ENCODE measurements around the gene CPS1.

DNA sequence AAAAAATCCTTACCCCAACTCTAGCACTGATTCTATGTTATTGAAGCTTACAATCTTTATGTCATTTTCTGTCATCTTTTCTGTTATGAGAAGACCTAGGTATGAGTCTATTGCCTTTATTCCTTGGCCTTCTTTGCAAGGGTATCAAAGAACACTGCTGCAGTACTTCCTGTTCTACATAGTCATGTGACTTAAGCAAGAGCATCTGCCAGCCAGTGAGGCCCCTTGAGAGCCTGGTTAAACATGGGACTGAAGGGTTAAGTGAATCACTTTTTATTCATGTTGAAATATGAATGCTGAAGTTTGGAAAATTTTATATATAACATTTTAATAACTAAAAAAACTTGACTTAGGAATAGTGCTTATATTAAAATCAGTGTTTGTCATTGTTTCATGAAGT lies 844 bp upstream of the CPS1 start:
- TF ChIP-seq, protein P1, sequence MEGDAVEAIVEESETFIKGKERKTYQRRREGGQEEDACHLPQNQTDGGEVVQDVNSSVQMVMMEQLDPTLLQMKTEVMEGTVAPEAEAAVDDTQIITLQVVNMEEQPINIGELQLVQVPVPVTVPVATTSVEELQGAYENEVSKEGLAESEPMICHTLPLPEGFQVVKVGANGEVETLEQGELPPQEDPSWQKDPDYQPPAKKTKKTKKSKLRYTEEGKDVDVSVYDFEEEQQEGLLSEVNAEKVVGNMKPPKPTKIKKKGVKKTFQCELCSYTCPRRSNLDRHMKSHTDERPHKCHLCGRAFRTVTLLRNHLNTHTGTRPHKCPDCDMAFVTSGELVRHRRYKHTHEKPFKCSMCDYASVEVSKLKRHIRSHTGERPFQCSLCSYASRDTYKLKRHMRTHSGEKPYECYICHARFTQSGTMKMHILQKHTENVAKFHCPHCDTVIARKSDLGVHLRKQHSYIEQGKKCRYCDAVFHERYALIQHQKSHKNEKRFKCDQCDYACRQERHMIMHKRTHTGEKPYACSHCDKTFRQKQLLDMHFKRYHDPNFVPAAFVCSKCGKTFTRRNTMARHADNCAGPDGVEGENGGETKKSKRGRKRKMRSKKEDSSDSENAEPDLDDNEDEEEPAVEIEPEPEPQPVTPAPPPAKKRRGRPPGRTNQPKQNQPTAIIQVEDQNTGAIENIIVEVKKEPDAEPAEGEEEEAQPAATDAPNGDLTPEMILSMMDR (conservative IDR thresholded peaks at IDR 0.05; ENCODE audit: low read depth, low read length) = no peak
- TF ChIP-seq EZH2 (IDR thresholded peaks at IDR 0.05; ENCODE audit: borderline replicate concordance, low read depth, low read length, poor library complexity, severe bottlenecking) = no peak

All from A673 (cell line).